NCI-H510A treated with DMSO at 0.1 percent for 48 hours (cell line): ENCODE measurements around the gene ABHD16A.

Source experiments
- DNase-seq: peaks from one replicate; lab custom pipeline; 2025; lab: John Stamatoyannopoulos, UW

Gene ABHD16A

GRCh38 chr6:31639449-31639861 lies 63.7 kb downstream of the ABHD16A start:
- no peak for DNase-seq

DNA sequence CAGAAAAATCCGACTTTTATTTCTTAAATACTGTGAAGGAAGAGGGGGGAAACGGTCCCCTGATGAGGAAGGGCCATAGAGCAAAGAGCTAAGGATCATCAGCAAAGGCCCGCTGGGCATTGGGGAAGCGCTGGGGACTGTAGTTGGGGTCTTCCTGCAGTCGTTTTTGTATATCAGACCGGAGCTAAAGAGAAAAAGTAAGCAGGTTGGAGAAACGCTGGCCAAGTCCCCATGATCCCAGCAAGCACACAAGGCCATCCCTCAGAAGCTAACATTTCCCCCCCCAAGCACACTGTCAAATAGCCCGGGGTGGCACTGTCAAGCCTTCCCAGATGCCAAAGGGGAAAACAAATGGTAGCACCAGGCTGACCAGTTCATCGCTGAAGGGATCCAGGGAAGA lies 64.1 kb downstream of the ABHD16A start:
- DNase-seq, result no peak
